HEK293T (cell line): ENCODE results near the gene ROBO3.

Source experiments
- CTCF ChIA-PET: fragments of 350-600 bp; formaldehyde crosslinking; extraction: SDS; loops from one replicate; lab custom pipeline; 2021; ENCODE audit warnings: antibody characterized with exemption, inconsistent platforms; lab: Yijun Ruan, JAX
- POLR2A ChIA-PET: fragments of 350-600 bp; formaldehyde crosslinking; extraction: SDS; loops from one replicate; lab custom pipeline; 2020; ENCODE audit warnings: antibody characterized with exemption, inconsistent platforms; lab: Yijun Ruan, JAX
- DNase-seq: peaks from one replicate; pipeline ENCODE4 v3.0.0; 2012; ENCODE audit warnings: mixed read lengths; ENCODE audit errors: extremely low spot score
- ARNT ChIP-seq: fragments of 450-650 bp; IDR thresholded peaks from 2 replicates; pipeline ENCODE4 v1.6.1; 2017; ENCODE audit warnings: mild to moderate bottlenecking
- BHLHE40 ChIP-seq: fragments of 450-650 bp; IDR thresholded peaks from 2 replicates; pipeline ENCODE4 v1.6.1; 2016; ENCODE audit warnings: mild to moderate bottlenecking, moderate library complexity, borderline replicate concordance
- CTBP1 ChIP-seq: fragments of 450-650 bp; IDR thresholded peaks from 2 replicates; pipeline ENCODE4 v1.6.1; 2016; ENCODE audit warnings: borderline replicate concordance
- ELF4 ChIP-seq: fragments of 450-650 bp; IDR thresholded peaks from 2 replicates; pipeline ENCODE4 v1.6.1; 2017; ENCODE audit warnings: antibody characterized with exemption
- FOXA1 ChIP-seq: fragments of 450-650 bp; IDR thresholded peaks from 2 replicates; pipeline ENCODE4 v1.6.1; 2016; ENCODE audit warnings: mild to moderate bottlenecking
- FOXK2 ChIP-seq: fragments of 450-650 bp; IDR thresholded peaks from 2 replicates; pipeline ENCODE4 v1.6.1; 2016; ENCODE audit warnings: mild to moderate bottlenecking
- FOXM1 ChIP-seq: fragments of 450-650 bp; IDR thresholded peaks from 2 replicates; pipeline ENCODE4 v1.6.1; 2017; ENCODE audit warnings: mild to moderate bottlenecking, borderline replicate concordance
- HDGF ChIP-seq: fragments of 450-650 bp; IDR thresholded peaks from 2 replicates; pipeline ENCODE4 v1.6.1; 2017; ENCODE audit warnings: antibody characterized with exemption, borderline replicate concordance
- L3MBTL2 ChIP-seq: fragments of 450-650 bp; conservative IDR thresholded peaks from 2 replicates; pipeline ENCODE4 v1.6.1; 2016; ENCODE audit warnings: mild to moderate bottlenecking
- LEF1 ChIP-seq: fragments of 450-650 bp; IDR thresholded peaks from 2 replicates; pipeline ENCODE4 v1.6.1; 2017; ENCODE audit warnings: mild to moderate bottlenecking, borderline replicate concordance
- NFRKB ChIP-seq: fragments of 450-650 bp; IDR thresholded peaks from 2 replicates; pipeline ENCODE4 v1.6.1; 2016; ENCODE audit warnings: mild to moderate bottlenecking, moderate library complexity
- SP1 ChIP-seq: fragments of 450-650 bp; IDR thresholded peaks from 2 replicates; pipeline ENCODE4 v1.6.1; 2017
- SUZ12 ChIP-seq: fragments of 450-650 bp; IDR thresholded peaks from 2 replicates; pipeline ENCODE4 v1.6.1; 2016; ENCODE audit warnings: mild to moderate bottlenecking
- TARDBP ChIP-seq: fragments of 450-650 bp; IDR thresholded peaks from 2 replicates; pipeline ENCODE4 v1.6.1; 2016
- ZNF384 ChIP-seq: fragments of 450-650 bp; IDR thresholded peaks from 2 replicates; pipeline ENCODE4 v1.6.1; 2016
- TF ChIP-seq, protein P1 (sequence below): fragments of 450-650 bp; IDR thresholded peaks from 2 replicates; pipeline ENCODE4 v1.6.1; 2016

ROBO3 gene

DNA sequence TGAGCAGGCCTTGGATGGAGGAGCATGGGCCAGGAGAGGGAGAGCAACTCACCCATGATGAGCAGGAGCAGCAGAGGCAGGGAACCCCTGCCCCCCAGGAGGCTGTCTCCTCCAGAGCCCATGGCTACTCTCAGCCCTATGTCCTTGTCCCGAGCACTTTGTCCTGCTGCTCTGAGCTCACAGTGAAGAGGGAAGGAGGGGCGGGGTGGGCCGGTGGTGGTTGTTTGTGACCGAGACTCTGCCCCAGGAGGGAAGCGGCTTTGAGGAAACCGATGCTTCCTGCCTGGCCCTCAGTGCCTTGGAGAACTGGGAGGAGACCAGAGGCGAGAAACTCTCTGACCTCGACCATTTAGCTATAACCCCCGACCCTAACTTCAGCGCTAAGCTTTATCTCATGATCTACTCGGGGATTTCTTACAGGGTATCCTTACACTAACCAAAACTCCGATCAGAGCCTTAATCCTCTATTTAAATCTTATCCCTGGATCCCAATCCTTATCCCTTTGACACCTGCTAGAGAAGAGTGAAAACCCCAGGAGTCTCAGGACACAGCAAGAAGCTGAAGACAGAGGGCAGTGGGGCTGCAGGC is 32.5 kb downstream of the ROBO3 start, which contains the start of gene ROBO4:
ROBO4 (minus strand) TSS at position 192 of the 589 bp plus-strand sequence; CDS start at position 122, 70 bp downstream.
- POLR2A ChIA-PET, result interaction anchor here (1.2 kb wide), 1 partner anchor 21 kb away, joined by 3 read pairs; no protein-coding TSS in a partner anchor
- no peak for DNase-seq
- CTCF ChIA-PET, result no interaction called here
- TF ChIP-seq ZNF384, result no peak
- TF ChIP-seq FOXA1, result no peak
- TF ChIP-seq FOXK2, result no peak
- no peak for TF ChIP-seq TARDBP
- no peak for TF ChIP-seq SUZ12
- no peak for TF ChIP-seq LEF1
- TF ChIP-seq HDGF, result no peak

DNA sequence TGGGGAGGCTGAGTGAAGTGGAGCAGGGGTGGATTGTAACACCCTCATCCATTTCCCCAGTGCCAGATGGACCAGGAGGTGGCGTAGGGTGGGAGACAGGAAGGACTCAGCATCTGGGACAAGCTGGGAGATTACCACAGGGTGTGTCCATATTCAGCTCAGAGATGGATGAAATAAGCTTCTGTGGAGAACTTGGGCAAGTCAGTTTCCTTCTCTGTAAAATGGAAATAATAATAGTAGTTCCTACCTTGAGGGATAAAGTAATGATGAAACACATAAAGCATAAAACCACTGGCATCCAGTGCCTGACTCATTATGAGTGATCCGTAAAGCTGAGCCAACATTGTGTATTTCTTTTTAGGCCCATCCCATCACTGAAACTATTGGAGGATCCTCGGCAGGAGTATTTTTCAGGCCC is 33.0 kb downstream of the ROBO3 start:
- no peak for DNase-seq
- POLR2A ChIA-PET, result interaction anchor here (1.2 kb wide), 1 partner anchor 22 kb away, joined by 3 read pairs; no protein-coding TSS in a partner anchor
- TF ChIP-seq NFRKB, result no peak
- no peak for TF ChIP-seq ELF4
- TF ChIP-seq TARDBP, result no peak
- TF ChIP-seq ZNF384, result no peak
- no peak for TF ChIP-seq FOXK2
- TF ChIP-seq FOXA1, result no peak
- TF ChIP-seq CTBP1, result no peak
- TF ChIP-seq SUZ12, result no peak
- no peak for TF ChIP-seq ARNT
- TF ChIP-seq LEF1, result no peak
- no peak for TF ChIP-seq SP1
- CTCF ChIA-PET, result no interaction called here

DNA sequence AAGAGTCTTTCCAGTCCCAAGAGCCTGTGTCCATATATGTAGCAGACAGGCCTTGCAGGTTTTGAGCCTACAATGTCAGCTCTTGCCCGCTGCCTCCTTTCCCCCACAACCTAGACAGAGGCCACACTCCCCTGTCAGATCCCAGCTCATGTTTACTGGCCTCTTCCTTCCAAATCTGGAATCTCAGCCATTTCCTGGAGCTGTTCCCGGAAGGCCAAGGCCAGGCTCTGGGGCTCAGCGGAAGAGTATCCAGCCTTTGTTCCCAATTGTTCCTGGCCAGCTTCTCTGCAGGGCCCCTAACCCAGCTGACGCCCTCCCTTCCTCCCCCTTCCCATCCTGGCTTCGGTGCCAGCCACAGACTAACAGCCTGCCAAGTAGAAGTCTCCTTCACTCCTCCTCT is 33.5 kb downstream of the ROBO3 start:
- ChIA-PET POLR2A (interaction anchor here (1.2 to 1.4 kb wide), 2 partner anchors 22 to 55 kb away, joined by 3 to 4 read pairs; partner anchors contain the start of gene CCDC15), CTCF (no interaction called here)
- no peak for DNase-seq
- TF ChIP-seq CTBP1 (no peak), TARDBP (no peak), SP1 (no peak), BHLHE40 (no peak), ZNF384 (no peak), FOXM1 (no peak), FOXA1 (no peak), NFRKB (no peak)

DNA sequence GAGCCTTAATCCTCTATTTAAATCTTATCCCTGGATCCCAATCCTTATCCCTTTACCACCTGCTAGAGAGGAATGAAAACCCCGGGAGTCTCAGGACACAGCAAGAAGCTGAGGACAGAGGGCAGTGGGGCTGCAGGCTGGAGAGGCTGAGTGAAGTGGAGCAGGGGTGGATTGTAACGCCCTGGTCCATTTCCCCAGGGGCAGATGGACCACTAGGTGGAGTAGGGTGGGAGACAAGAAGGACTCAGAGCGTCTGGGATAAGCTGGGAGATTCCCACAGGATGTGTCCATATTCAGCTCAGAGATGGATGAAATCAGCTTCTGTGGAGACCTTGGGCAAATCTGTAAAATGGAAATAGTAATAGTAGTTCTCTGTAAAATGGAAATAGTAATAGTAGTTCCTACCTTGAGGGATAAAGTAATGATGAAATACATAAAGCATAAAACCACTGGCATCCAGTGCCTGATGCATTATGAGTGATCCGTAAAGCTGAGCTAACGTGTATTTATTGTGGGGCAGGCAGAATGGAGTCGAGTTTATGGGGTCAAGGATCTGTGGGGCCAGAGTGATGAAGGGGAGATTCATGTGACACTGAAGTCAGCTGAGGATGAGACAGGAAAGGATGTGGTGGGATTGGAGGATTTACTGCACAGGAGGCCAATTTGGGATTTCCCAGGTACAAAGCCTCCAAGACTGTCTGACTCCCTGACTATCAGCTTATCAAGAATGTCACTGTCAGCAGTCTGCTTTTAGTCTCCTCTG is 34.3 kb downstream of the ROBO3 start:
- TF ChIP-seq FOXM1 (no peak), HDGF (no peak), FOXK2 (no peak), CTBP1 (no peak), LEF1 (no peak), NFRKB (no peak), ARNT (no peak), SUZ12 (no peak), L3MBTL2 (no peak), SP1 (no peak), FOXA1 (no peak)
- TF ChIP-seq, protein P1, sequence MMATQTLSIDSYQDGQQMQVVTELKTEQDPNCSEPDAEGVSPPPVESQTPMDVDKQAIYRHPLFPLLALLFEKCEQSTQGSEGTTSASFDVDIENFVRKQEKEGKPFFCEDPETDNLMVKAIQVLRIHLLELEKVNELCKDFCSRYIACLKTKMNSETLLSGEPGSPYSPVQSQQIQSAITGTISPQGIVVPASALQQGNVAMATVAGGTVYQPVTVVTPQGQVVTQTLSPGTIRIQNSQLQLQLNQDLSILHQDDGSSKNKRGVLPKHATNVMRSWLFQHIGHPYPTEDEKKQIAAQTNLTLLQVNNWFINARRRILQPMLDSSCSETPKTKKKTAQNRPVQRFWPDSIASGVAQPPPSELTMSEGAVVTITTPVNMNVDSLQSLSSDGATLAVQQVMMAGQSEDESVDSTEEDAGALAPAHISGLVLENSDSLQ, result no peak
- CTCF ChIA-PET, result no interaction called here
- no peak for DNase-seq
- POLR2A ChIA-PET, result interaction anchor here (0.9 to 1.4 kb wide), 2 partner anchors 21 to 54 kb away, joined by 3 to 4 read pairs; partner anchors contain the start of gene CCDC15

DNA sequence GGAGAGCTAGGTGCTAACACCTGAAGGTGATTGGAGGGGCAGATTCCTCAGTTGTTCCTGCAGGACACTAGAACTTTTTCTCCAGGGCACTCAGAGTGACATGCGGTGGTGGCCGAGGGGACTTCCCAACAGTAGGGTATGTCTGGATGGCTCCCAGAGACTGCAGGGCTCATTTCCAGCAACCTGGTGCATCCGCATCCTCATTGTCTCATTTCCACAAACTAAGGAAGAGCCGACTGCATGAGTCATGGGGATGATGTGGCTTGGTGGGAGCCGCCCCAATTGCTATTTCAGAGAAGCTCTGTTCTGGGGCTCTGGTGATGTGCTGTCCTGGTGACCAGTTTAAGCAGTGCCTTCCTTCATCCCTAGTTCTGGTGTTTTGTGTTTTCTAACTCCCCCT is 35.2 kb downstream of the ROBO3 start:
- ChIA-PET POLR2A (interaction anchor here (1.2 kb wide), 1 partner anchor 9 kb away, joined by 3 read pairs; no protein-coding TSS in a partner anchor), CTCF (no interaction called here)
- no peak for TF ChIP-seq L3MBTL2
- TF ChIP-seq, protein P1, result no peak
- TF ChIP-seq TARDBP, result no peak
- TF ChIP-seq FOXM1, result no peak
- TF ChIP-seq BHLHE40, result no peak
- TF ChIP-seq SUZ12, result no peak
- no peak for DNase-seq

DNA sequence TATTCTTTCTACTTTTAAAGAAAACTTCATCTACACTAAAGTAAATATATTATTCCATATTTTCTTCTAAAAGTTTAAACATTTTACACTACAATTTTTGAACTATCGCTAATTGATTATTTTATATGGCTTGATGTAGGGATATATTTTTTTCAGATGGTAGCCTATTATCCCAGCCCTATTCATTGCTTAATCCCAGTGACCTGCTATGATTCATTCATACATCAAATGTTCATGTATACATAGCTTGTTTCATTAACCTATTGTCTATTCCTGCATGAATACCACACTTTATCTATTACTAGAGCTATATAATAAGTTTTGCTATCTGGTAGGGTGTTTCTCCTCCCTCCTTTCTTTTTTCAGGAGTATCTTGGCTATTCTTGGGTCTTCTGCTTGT is 37.4 kb downstream of the ROBO3 start:
- POLR2A ChIA-PET, result no interaction called here
- DNase-seq, result no peak
- CTCF ChIA-PET, result no interaction called here
- TF ChIP-seq SP1 (no peak), HDGF (no peak), FOXA1 (no peak)
